ENCODE data around the gene COL5A1.

COL5A1 gene

GRCh38 chr9:134813841-134814240 is 172.2 kb downstream of the COL5A1 start:
- no peak for TF ChIP-seq CTCF (conservative IDR thresholded peaks at IDR 0.05; ENCODE audit: low read length)
- H3K4me3 ChIP-seq (ENCODE audit: low read length), result no peak overlapping the region
- DNase-seq (ENCODE audit: low read depth), result no peak

- no peak overlapping the region for H3K4me3 ChIP-seq (ENCODE audit: low read length)
- peak; percentile 82 for DNase-seq (ENCODE audit: low read depth)
- no peak for TF ChIP-seq CTCF (conservative IDR thresholded peaks at IDR 0.05; ENCODE audit: low read length)
Measured at GRCh38 chr9:134814598-134815215, 173.1 kb downstream of the COL5A1 start.

- no peak overlapping the region for H3K4me3 ChIP-seq (ENCODE audit: low read length)
- DNase-seq (ENCODE audit: low read depth), result no peak
- TF ChIP-seq CTCF (conservative IDR thresholded peaks at IDR 0.05; ENCODE audit: low read length), result no peak
Measured at GRCh38 chr9:134815435-134816214, 174.0 kb downstream of the COL5A1 start.

- no peak for TF ChIP-seq CTCF (conservative IDR thresholded peaks at IDR 0.05; ENCODE audit: low read length)
- DNase-seq (ENCODE audit: low read depth), result no peak
- H3K4me3 ChIP-seq (ENCODE audit: low read length), result no peak overlapping the region
Measured at GRCh38 chr9:134816264-134816663, 174.7 kb downstream of the COL5A1 start.

- no peak overlapping the region for H3K4me3 ChIP-seq (ENCODE audit: low read length)
- DNase-seq (ENCODE audit: low read depth), result no peak
- TF ChIP-seq CTCF (conservative IDR thresholded peaks at IDR 0.05; ENCODE audit: low read length), result no peak
Measured at GRCh38 chr9:134818000-134818568, 176.5 kb downstream of the COL5A1 start.

GRCh38 chr9:134818591-134818990 is 177.0 kb downstream of the COL5A1 start:
- no peak for DNase-seq (ENCODE audit: low read depth)
- no peak overlapping the region for H3K4me3 ChIP-seq (ENCODE audit: low read length)
- no peak for TF ChIP-seq CTCF (conservative IDR thresholded peaks at IDR 0.05; ENCODE audit: low read length)

GRCh38 chr9:134820901-134821300 is 179.3 kb downstream of the COL5A1 start:
- H3K4me3 ChIP-seq (ENCODE audit: low read length), result no peak overlapping the region
- TF ChIP-seq CTCF (conservative IDR thresholded peaks at IDR 0.05; ENCODE audit: low read length), result no peak
- no peak for DNase-seq (ENCODE audit: low read depth)
